ENCODE results near the gene ABHD17C. TPM values are rescaled to one million over a fixed set of nuclear protein-coding genes. Genes with fewer than 3 reads are reported as not detected.

Gene ABHD17C
- total and polyA plus RNA-seq, 2 experiments from 2014 or later = 11.3 to 23.8 TPM

DNA sequence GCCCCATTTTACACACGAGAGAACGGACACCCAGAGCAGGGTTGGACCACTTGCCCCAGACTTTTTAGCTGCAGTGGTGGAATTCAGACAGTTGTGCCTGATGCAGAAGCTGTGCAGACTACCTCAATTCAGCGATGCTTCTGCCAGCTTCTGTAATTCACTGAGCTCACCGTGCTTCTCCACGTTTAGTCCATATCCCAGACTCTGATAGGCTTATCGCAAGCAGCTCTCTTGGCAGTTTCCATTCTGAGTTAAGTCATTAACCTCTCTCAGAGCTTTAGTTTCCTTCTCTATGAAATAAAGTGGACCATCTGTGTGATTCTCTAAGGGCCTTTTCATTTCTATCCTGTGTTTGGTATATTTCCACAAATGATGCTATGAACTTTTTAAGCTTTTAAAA, 37.1 kb downstream of the ABHD17C start (continued):
- TF ChIP-seq REST (IDR thresholded peaks at IDR 0.05; ENCODE audit: unreplicated experiment) = no peak

DNA sequence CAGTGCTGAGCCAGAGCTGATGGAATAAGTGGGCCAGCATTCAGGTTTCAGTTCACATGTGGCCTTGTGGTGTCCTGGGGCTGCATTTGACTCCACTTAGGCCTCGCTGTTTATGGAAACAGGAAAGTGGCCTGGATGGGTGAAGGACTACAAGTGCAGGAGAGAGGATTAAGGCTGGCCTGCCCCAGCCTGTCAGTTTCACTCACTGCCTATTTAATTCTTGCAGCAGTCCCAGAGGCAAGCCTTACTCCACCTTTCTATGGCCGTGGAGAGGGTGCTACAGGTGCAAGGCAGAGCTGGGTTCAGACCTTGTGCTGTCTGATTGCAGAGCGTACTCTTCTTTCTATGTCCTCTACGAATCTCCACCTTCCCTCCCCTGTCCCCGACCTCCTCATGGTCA, 37.7 kb downstream of the ABHD17C start:
- no peaks in the 10 kb centered on the region for H3K36me3 Mint-ChIP-seq (ENCODE audit: low read depth)
- Histone ChIP-seq H3F3A (replicated peaks; ENCODE audit: low read depth) (no peaks in the 10 kb centered on the region), H3K79me2 (replicated peaks; ENCODE audit: insufficient read depth) (peaks cover 19% of the 10 kb centered on the region), H3K27me3 (ENCODE audit: insufficient read depth) (no peaks in the 10 kb centered on the region), H3K4me1 (ENCODE audit: insufficient read depth) (no peaks in the 10 kb centered on the region), H3K4me2 (no peak overlapping the region), H3K27ac (ENCODE audit: low read depth) (no peak overlapping the region), H2AFZ (no peak overlapping the region), H4K20me1 (replicated peaks; ENCODE audit: insufficient read depth) (peaks cover 12% of the 10 kb centered on the region; the same call in 1 of the 2 replicates), H3K9me2 (ENCODE audit: insufficient read depth) (no peaks in the 10 kb centered on the region), H3K4me3 (no peak overlapping the region), H3K36me3 (ENCODE audit: insufficient read depth) (no peaks in the 10 kb centered on the region)
- DNase-seq (ENCODE audit: low spot score) (no peak), ATAC-seq (no peak)
- TF ChIP-seq ZNF114 (CRISPR knock-in tag; IDR thresholded peaks at IDR 0.05) (no peak), CREB1 (CRISPR knock-in tag; IDR thresholded peaks at IDR 0.05; ENCODE audit: low read depth) (no peak), EZH2phosphoT487 (IDR thresholded peaks at IDR 0.05; ENCODE audit: unreplicated experiment) (no peak), ZNF462 (CRISPR knock-in tag; IDR thresholded peaks at IDR 0.05) (no peak), REST (IDR thresholded peaks at IDR 0.05; ENCODE audit: unreplicated experiment) (no peak)
- H3K4me3 Mint-ChIP-seq = no peak overlapping the region
- peaks cover 24% of the 10 kb centered on the region for H3K4me1 Mint-ChIP-seq
- no peak overlapping the region for H3K27ac Mint-ChIP-seq
- no peaks in the 10 kb centered on the region; the same call in 2 of the 3 replicates for H3K9me3 Mint-ChIP-seq
- H3K27me3 Mint-ChIP-seq (ENCODE audit: insufficient read depth, low read depth, poor library complexity) = peaks cover 4% of the 10 kb centered on the region
